Activated naive CD4-positive, alpha-beta T cell treated with anti-CD3 and anti-CD28 coated beads, Interleukin-2, amount 50 U/mL, for 24 hours (primary cell): ENCODE results near the gene UNC93A.
"Not testable (repeated sequence)": the region's sequence is repeated elsewhere in the genome, so short reads cannot be mapped to it uniquely, and the experiment has no call there.

Experiments used
- H3K27ac Mint-ChIP-seq: one replicate; pipeline ENCODE4 v1.8.0; 2021; ENCODE audit warnings: mild to moderate bottlenecking, mixed read lengths
- H3K27me3 Mint-ChIP-seq: one replicate; pipeline ENCODE4 v1.8.0; 2021; ENCODE audit warnings: mixed read lengths
- H3K36me3 Mint-ChIP-seq: one replicate; pipeline ENCODE4 v1.8.0; 2021; ENCODE audit warnings: mixed read lengths
- H3K4me1 Mint-ChIP-seq: one replicate; pipeline ENCODE4 v1.8.0; 2021; ENCODE audit warnings: mixed read lengths
- H3K4me3 Mint-ChIP-seq: one replicate; pipeline ENCODE4 v1.8.0; 2021; ENCODE audit warnings: mild to moderate bottlenecking, mixed read lengths
- H3K9me3 Mint-ChIP-seq: one replicate; pipeline ENCODE4 v1.8.0; 2021; ENCODE audit warnings: mixed read lengths

Gene UNC93A

GRCh38 chr6:167296902-167297301, 5.8 kb downstream of the UNC93A start:
- no peaks in the 10 kb centered on the region for H3K36me3 Mint-ChIP-seq
- H3K4me3 Mint-ChIP-seq = no peak overlapping the region
- H3K27me3 Mint-ChIP-seq = peaks cover 3% of the 10 kb centered on the region
- no peaks in the 10 kb centered on the region for H3K4me1 Mint-ChIP-seq
- no peak overlapping the region for H3K27ac Mint-ChIP-seq
- no peaks in the 10 kb centered on the region for H3K9me3 Mint-ChIP-seq

- no peak overlapping the region for H3K4me3 Mint-ChIP-seq
- no peaks in the 10 kb centered on the region for H3K4me1 Mint-ChIP-seq
- H3K27ac Mint-ChIP-seq = no peak overlapping the region
- H3K36me3 Mint-ChIP-seq = no peaks in the 10 kb centered on the region
- peaks cover 3% of the 10 kb centered on the region for H3K27me3 Mint-ChIP-seq
- no peaks in the 10 kb centered on the region for H3K9me3 Mint-ChIP-seq
Measured at GRCh38 chr6:167298127-167298526, 7.0 kb downstream of the UNC93A start.

- Mint-ChIP-seq H3K4me3 (no peak overlapping the region), H3K27me3 (peaks cover 3% of the 10 kb centered on the region), H3K4me1 (no peaks in the 10 kb centered on the region), H3K36me3 (no peaks in the 10 kb centered on the region), H3K9me3 (no peaks in the 10 kb centered on the region), H3K27ac (no peak overlapping the region)
Measured at GRCh38 chr6:167299641-167300308, 8.7 kb downstream of the UNC93A start.

- no peaks in the 10 kb centered on the region for H3K4me1 Mint-ChIP-seq
- H3K9me3 Mint-ChIP-seq = no peaks in the 10 kb centered on the region
- H3K27ac Mint-ChIP-seq = no peak overlapping the region
- H3K36me3 Mint-ChIP-seq = no peaks in the 10 kb centered on the region
- no peaks in the 10 kb centered on the region for H3K27me3 Mint-ChIP-seq
- H3K4me3 Mint-ChIP-seq = no peak overlapping the region
Measured at GRCh38 chr6:167300902-167301777, 10.0 kb downstream of the UNC93A start.

GRCh38 chr6:167302074-167302473, 11.0 kb downstream of the UNC93A start:
- Mint-ChIP-seq H3K27ac (no peak overlapping the region), H3K4me3 (no peak overlapping the region), H3K27me3 (no peaks in the 10 kb centered on the region)

GRCh38 chr6:167302796-167303195, 11.7 kb downstream of the UNC93A start:
- no peak overlapping the region for H3K4me3 Mint-ChIP-seq
- no peaks in the 10 kb centered on the region for H3K27me3 Mint-ChIP-seq
- H3K36me3 Mint-ChIP-seq = no peaks in the 10 kb centered on the region
- H3K9me3 Mint-ChIP-seq = no peaks in the 10 kb centered on the region
- H3K27ac Mint-ChIP-seq = no peak overlapping the region
- H3K4me1 Mint-ChIP-seq = no peaks in the 10 kb centered on the region

More at GRCh38 chr6:167302074-167302473, 11.0 kb downstream of the UNC93A start:
- H3K4me1 Mint-ChIP-seq = no peaks in the 10 kb centered on the region
- H3K36me3 Mint-ChIP-seq = no peaks in the 10 kb centered on the region
- H3K9me3 Mint-ChIP-seq = no peaks in the 10 kb centered on the region

- Mint-ChIP-seq H3K27me3 (no peaks in the 10 kb centered on the region), H3K4me3 (no peak overlapping the region), H3K9me3 (no peaks in the 10 kb centered on the region), H3K4me1 (no peaks in the 10 kb centered on the region), H3K36me3 (no peaks in the 10 kb centered on the region), H3K27ac (no peak overlapping the region)
Measured at GRCh38 chr6:167303675-167304625, 12.8 kb downstream of the UNC93A start.

- H3K4me1 Mint-ChIP-seq = no peaks in the 10 kb centered on the region
- H3K27me3 Mint-ChIP-seq = no peaks in the 10 kb centered on the region
- no peaks in the 10 kb centered on the region for H3K36me3 Mint-ChIP-seq
- H3K9me3 Mint-ChIP-seq = no peaks in the 10 kb centered on the region
- H3K27ac Mint-ChIP-seq = no peak overlapping the region
- no peak overlapping the region for H3K4me3 Mint-ChIP-seq
Measured at GRCh38 chr6:167304912-167305311, 13.8 kb downstream of the UNC93A start.

GRCh38 chr6:167305796-167306195, 14.7 kb downstream of the UNC93A start:
- no peaks in the 10 kb centered on the region for H3K27me3 Mint-ChIP-seq
- no peaks in the 10 kb centered on the region for H3K9me3 Mint-ChIP-seq
- no peaks in the 10 kb centered on the region for H3K4me1 Mint-ChIP-seq
- H3K4me3 Mint-ChIP-seq = no peak overlapping the region
- H3K27ac Mint-ChIP-seq = no peak overlapping the region
- no peaks in the 10 kb centered on the region for H3K36me3 Mint-ChIP-seq

- Mint-ChIP-seq H3K4me1 (no peaks in the 10 kb centered on the region), H3K27me3 (no peaks in the 10 kb centered on the region), H3K4me3 (no peak overlapping the region), H3K36me3 (no peaks in the 10 kb centered on the region), H3K27ac (no peak overlapping the region), H3K9me3 (no peaks in the 10 kb centered on the region)
Measured at GRCh38 chr6:167306401-167306998, 15.4 kb downstream of the UNC93A start.

- Mint-ChIP-seq H3K4me1 (no peaks in the 10 kb centered on the region), H3K4me3 (no peak overlapping the region), H3K36me3 (no peaks in the 10 kb centered on the region), H3K27ac (no peak overlapping the region), H3K27me3 (no peaks in the 10 kb centered on the region), H3K9me3 (no peaks in the 10 kb centered on the region)
Measured at GRCh38 chr6:167307342-167307955, 16.3 kb downstream of the UNC93A start.

- H3K4me1 Mint-ChIP-seq = no peaks in the 10 kb centered on the region
Measured at GRCh38 chr6:167308207-167308606, 17.1 kb downstream of the UNC93A start.

GRCh38 chr6:167309355-167310192, 18.5 kb downstream of the UNC93A start:
- not testable (repeated sequence) for H3K9me3 Mint-ChIP-seq, H3K27me3 Mint-ChIP-seq, H3K36me3 Mint-ChIP-seq, H3K4me3 Mint-ChIP-seq, H3K4me1 Mint-ChIP-seq, H3K27ac Mint-ChIP-seq

More at GRCh38 chr6:167308207-167308606, 17.1 kb downstream of the UNC93A start:
- Mint-ChIP-seq H3K9me3 (no peaks in the 10 kb centered on the region), H3K27me3 (no peaks in the 10 kb centered on the region), H3K36me3 (no peaks in the 10 kb centered on the region), H3K4me3 (no peak overlapping the region), H3K27ac (no peak overlapping the region)

GRCh38 chr6:167311286-167311685, 20.2 kb downstream of the UNC93A start:
- Mint-ChIP-seq H3K27me3 (no peaks in the 10 kb centered on the region), H3K27ac (no peak overlapping the region)

More at GRCh38 chr6:167311286-167311685, 20.2 kb downstream of the UNC93A start:
- Mint-ChIP-seq H3K9me3 (no peaks in the 10 kb centered on the region), H3K4me3 (no peak overlapping the region), H3K4me1 (no peaks in the 10 kb centered on the region), H3K36me3 (no peaks in the 10 kb centered on the region)
